HUES64 (cell line): ENCODE results near the gene ASB10.

Experiments
- H3K27ac ChIP-seq: 2 replicates; pipeline ENCODE4 v1.7.0; 2013; ENCODE audit warnings: low read depth, low read length, inconsistent platforms
- H3K27me3 ChIP-seq: 2 replicates; pipeline ENCODE4 v1.6.1; 2013; ENCODE audit warnings: mild to moderate bottlenecking, low read length; ENCODE audit not compliant: insufficient read depth
- H3K36me3 ChIP-seq: 2 replicates; pipeline ENCODE4 v1.6.1; 2013; ENCODE audit warnings: mild to moderate bottlenecking, low read length; ENCODE audit not compliant: insufficient read depth
- H3K4me1 ChIP-seq: 2 replicates; pipeline ENCODE4 v1.6.1; 2013; ENCODE audit warnings: mild to moderate bottlenecking, low read length, moderate library complexity; ENCODE audit not compliant: insufficient read depth
- H3K4me3 ChIP-seq: 2 replicates; pipeline ENCODE4 v1.5.1; 2013; ENCODE audit warnings: mild to moderate bottlenecking, low read length, moderate library complexity
- H3K9ac ChIP-seq: 2 replicates; pipeline ENCODE4 v1.6.1; 2013; ENCODE audit warnings: mild to moderate bottlenecking, low read depth, low read length
- H3K9me3 ChIP-seq: 2 replicates; pipeline ENCODE4 v1.6.1; 2013; ENCODE audit warnings: low read depth, low read length; ENCODE audit not compliant: insufficient read depth
- WGBS: fragments of 150-250, 120-280 bp; methylation state at CpG from one replicate; pipeline ENCODE4 v1.1.7; 2013; ENCODE audit warnings: missing lambda C conversion rate; 5-methylcytosine and 5-hydroxymethylcytosine counted together

ASB10 gene

GRCh38 chr7:151173386-151174245 is 13.4 kb downstream of the ASB10 start:
- H3K9ac ChIP-seq, result no peak overlapping the region
- H3K27me3 ChIP-seq, result peaks cover 80% of the 10 kb centered on the region
- WGBS, result 93% methylated on average over 43 of the region's 43 CpGs
- no peaks in the 10 kb centered on the region for H3K36me3 ChIP-seq
- peaks cover 8% of the 10 kb centered on the region; the same call in 1 of the 2 replicates for H3K4me1 ChIP-seq
- no peaks in the 10 kb centered on the region for H3K9me3 ChIP-seq
- no peak overlapping the region for H3K4me3 ChIP-seq
- H3K27ac ChIP-seq, result no peak overlapping the region

- Histone ChIP-seq H3K36me3 (no peaks in the 10 kb centered on the region), H3K27me3 (peaks cover 89% of the 10 kb centered on the region), H3K9me3 (no peaks in the 10 kb centered on the region), H3K4me3 (no peak overlapping the region), H3K9ac (no peak overlapping the region), H3K4me1 (peaks cover 8% of the 10 kb centered on the region; the same call in 1 of the 2 replicates), H3K27ac (no peak overlapping the region)
- 35% methylated on average over 42 of the region's 42 CpGs for WGBS
Measured at GRCh38 chr7:151172273-151173141, 14.5 kb downstream of the ASB10 start.

- Histone ChIP-seq H3K9me3 (no peaks in the 10 kb centered on the region), H3K4me3 (no peak overlapping the region), H3K27me3 (peaks cover 97% of the 10 kb centered on the region), H3K27ac (no peak overlapping the region), H3K9ac (no peak overlapping the region), H3K4me1 (0 out of 2 replicates have a peak, but pooled peaks cover 5% of the 10 kb centered on the region), H3K36me3 (no peaks in the 10 kb centered on the region)
- WGBS, result 10% methylated on average over 10 of the region's 10 CpGs
Measured at GRCh38 chr7:151168787-151169162, 18.3 kb downstream of the ASB10 start.

- no peaks in the 10 kb centered on the region for H3K36me3 ChIP-seq
- H3K4me1 ChIP-seq, result 0 out of 2 replicates have a peak, but pooled peaks cover 5% of the 10 kb centered on the region
- no peaks in the 10 kb centered on the region for H3K9me3 ChIP-seq
- H3K9ac ChIP-seq, result no peak overlapping the region
- H3K27me3 ChIP-seq, result peaks cover 97% of the 10 kb centered on the region
- H3K27ac ChIP-seq, result no peak overlapping the region
- WGBS, result 2% methylated on average over 52 of the region's 52 CpGs
- peak overlapping the region; percentile 59 for H3K4me3 ChIP-seq
Measured at GRCh38 chr7:151168003-151168786, 18.9 kb downstream of the ASB10 start.

GRCh38 chr7:151167197-151167961 is 19.7 kb downstream of the ASB10 start, which contains the start of gene GBX1:
GBX1 (minus strand) TSS chr7:151167694; CDS start chr7:151167548, 146 bp downstream.
- Histone ChIP-seq H3K9ac (no peak within 1 kb of the TSS), H3K4me1 (0 out of 2 replicates have a peak, but pooled peaks cover 5% of the 10 kb centered on the region), H3K36me3 (no peaks in the 10 kb centered on the region), H3K27me3 (peaks cover 99% of the 10 kb centered on the region), H3K4me3 (peak within 1 kb of the TSS; percentile 59), H3K27ac (no peak within 1 kb of the TSS), H3K9me3 (no peaks in the 10 kb centered on the region)
- under 1% methylated on average over 101 of the region's 101 CpGs for WGBS

GRCh38 chr7:151166629-151167196 is 20.3 kb downstream of the ASB10 start:
- Histone ChIP-seq H3K27ac (no peak overlapping the region), H3K9ac (no peak overlapping the region), H3K36me3 (no peaks in the 10 kb centered on the region), H3K4me1 (0 out of 2 replicates have a peak, but pooled peaks cover 5% of the 10 kb centered on the region), H3K9me3 (no peaks in the 10 kb centered on the region), H3K27me3 (peaks cover 99% of the 10 kb centered on the region), H3K4me3 (peak overlapping the region; percentile 59)
- WGBS, result 5% methylated on average over 31 of the region's 31 CpGs

GRCh38 chr7:151161757-151162156 is 25.3 kb downstream of the ASB10 start:
- Histone ChIP-seq H3K27ac (no peak overlapping the region), H3K36me3 (no peaks in the 10 kb centered on the region), H3K27me3 (peaks cover 95% of the 10 kb centered on the region), H3K4me3 (no peak overlapping the region), H3K9me3 (no peaks in the 10 kb centered on the region), H3K9ac (no peak overlapping the region), H3K4me1 (no peaks in the 10 kb centered on the region)
- 86% methylated on average over 1 of the region's 1 CpG for WGBS

- peaks cover 55% of the 10 kb centered on the region for H3K27me3 ChIP-seq
- H3K36me3 ChIP-seq, result no peaks in the 10 kb centered on the region
- no peaks in the 10 kb centered on the region for H3K4me1 ChIP-seq
- no peak overlapping the region for H3K9ac ChIP-seq
- H3K27ac ChIP-seq, result no peak overlapping the region
- WGBS, result 80% methylated on average over 7 of the region's 7 CpGs
- H3K9me3 ChIP-seq, result no peaks in the 10 kb centered on the region
- H3K4me3 ChIP-seq, result no peak overlapping the region
Measured at GRCh38 chr7:151157645-151158329, 29.3 kb downstream of the ASB10 start.

- WGBS, result 74% methylated on average over 6 of the region's 6 CpGs
- Histone ChIP-seq H3K9ac (no peak overlapping the region), H3K4me3 (no peak overlapping the region), H3K36me3 (no peaks in the 10 kb centered on the region), H3K27ac (no peak overlapping the region), H3K9me3 (no peaks in the 10 kb centered on the region), H3K4me1 (no peaks in the 10 kb centered on the region), H3K27me3 (peaks cover 22% of the 10 kb centered on the region)
Measured at GRCh38 chr7:151152643-151153513, 34.2 kb downstream of the ASB10 start.
